SK-N-SH treated with all-trans-retinoic acid at 6 μM for 48 hours (cell line): Measurements from ENCODE around the gene SPATA33.
"Not testable (repeated sequence)": the region's sequence is repeated elsewhere in the genome, so short reads cannot be mapped to it uniquely, and the experiment has no call there.

Experiments used
- ATAC-seq: fragments of 200-7000 bp; cut with Tn5 transposase; 3 replicates; pipeline ENCODE4 v1.9.1; 2020; ENCODE audit warnings: mild to moderate bottlenecking, moderate library complexity
- ARNTL ChIP-seq: fragments of 450-650 bp; formaldehyde crosslinking; IDR thresholded peaks from 2 replicates; pipeline ENCODE4 v1.5.0; 2020; ENCODE audit warnings: low read depth, mild to moderate bottlenecking, moderate library complexity, borderline replicate concordance
- BACH2 ChIP-seq: fragments of 250-450 bp; sonication (Bioruptor Pico); IDR thresholded peaks from 2 replicates; pipeline ENCODE4 v1.9.0; 2021; ENCODE audit warnings: mild to moderate bottlenecking, borderline replicate concordance
- CSDC2 ChIP-seq: fragments of 250-450 bp; sonication (Bioruptor Pico); IDR thresholded peaks from 2 replicates; pipeline ENCODE4 v1.5.0; 2020; ENCODE audit warnings: mild to moderate bottlenecking, moderate library complexity
- ESRRG ChIP-seq: fragments of 250-450 bp; sonication (Bioruptor Pico); IDR thresholded peaks from 2 replicates; pipeline ENCODE4 v1.6.1; 2021; ENCODE audit warnings: mild to moderate bottlenecking
- GLIS3 ChIP-seq: fragments of 250-450 bp; sonication (Bioruptor Pico); IDR thresholded peaks from 2 replicates; pipeline ENCODE4 v1.5.0; 2020; ENCODE audit warnings: mild to moderate bottlenecking, moderate library complexity
- OSR1 ChIP-seq: fragments of 250-450 bp; sonication (Bioruptor Pico); IDR thresholded peaks from 2 replicates; pipeline ENCODE4 v1.8.0; 2022; ENCODE audit warnings: moderate library complexity, mild to moderate bottlenecking, inconsistent platforms
- PPARA ChIP-seq: fragments of 250-450 bp; sonication (Bioruptor Pico); IDR thresholded peaks from 2 replicates; pipeline ENCODE4 v1.5.0; 2020; ENCODE audit warnings: mild to moderate bottlenecking, borderline replicate concordance
- RARB ChIP-seq: fragments of 250-450 bp; sonication (Bioruptor Pico); IDR thresholded peaks from 2 replicates; pipeline ENCODE4 v1.8.0; 2021; ENCODE audit warnings: mild to moderate bottlenecking, moderate library complexity
- SNAI2 ChIP-seq: fragments of 250-450 bp; sonication (Bioruptor Pico); IDR thresholded peaks from 2 replicates; pipeline ENCODE4 v1.5.0; 2020; ENCODE audit warnings: mild to moderate bottlenecking, moderate library complexity
- TCF4 ChIP-seq: fragments of 250-450 bp; sonication (Bioruptor Pico); IDR thresholded peaks from 2 replicates; pipeline ENCODE4 v1.8.0; 2021; ENCODE audit warnings: mild to moderate bottlenecking, moderate library complexity, borderline replicate concordance
- TOX ChIP-seq: fragments of 250-450 bp; sonication (Bioruptor Pico); IDR thresholded peaks from 2 replicates; pipeline ENCODE4 v1.8.0; 2021; ENCODE audit warnings: mild to moderate bottlenecking, moderate library complexity, borderline replicate concordance
- ZC3H10 ChIP-seq: fragments of 250-450 bp; sonication (Bioruptor Pico); IDR thresholded peaks from 2 replicates; pipeline ENCODE4 v1.5.1; 2021; ENCODE audit warnings: mild to moderate bottlenecking, moderate library complexity
- ZFP3 ChIP-seq: fragments of 250-450 bp; sonication (Bioruptor Pico); IDR thresholded peaks from 2 replicates; pipeline ENCODE4 v1.5.0; 2020; ENCODE audit warnings: mild to moderate bottlenecking, moderate library complexity
- ZFP30 ChIP-seq: fragments of 450-650 bp; formaldehyde crosslinking; IDR thresholded peaks from 2 replicates; pipeline ENCODE4 v1.5.0; 2022; ENCODE audit warnings: mild to moderate bottlenecking, moderate library complexity
- ZNF565 ChIP-seq: fragments of 450-650 bp; formaldehyde crosslinking; conservative IDR thresholded peaks from 2 replicates; pipeline ENCODE4 v1.5.0; 2020; ENCODE audit warnings: low read depth, mild to moderate bottlenecking, moderate library complexity
- ZNF70 ChIP-seq: fragments of 450-650 bp; formaldehyde crosslinking; IDR thresholded peaks from 2 replicates; pipeline ENCODE4 v1.5.0; 2020; ENCODE audit warnings: mild to moderate bottlenecking, moderate library complexity
- TF ChIP-seq, protein P1 (sequence below): fragments of 250-450 bp; sonication (Bioruptor Pico); IDR thresholded peaks from 2 replicates; pipeline ENCODE4 v1.5.1; 2020; ENCODE audit warnings: low read depth, mild to moderate bottlenecking, moderate library complexity
- TF ChIP-seq, protein P2 (sequence below): fragments of 250-450 bp; sonication (Bioruptor Pico); IDR thresholded peaks from 2 replicates; pipeline ENCODE4 v1.5.0; 2020; ENCODE audit warnings: mild to moderate bottlenecking, moderate library complexity
- TF ChIP-seq, protein P3 (sequence below): fragments of 250-450 bp; sonication (Bioruptor Pico); IDR thresholded peaks from 2 replicates; pipeline ENCODE4 v1.5.1; 2021; ENCODE audit warnings: mild to moderate bottlenecking, moderate library complexity
- TF ChIP-seq, protein P4 (sequence below): fragments of 250-450 bp; sonication (Bioruptor Pico); IDR thresholded peaks from 2 replicates; pipeline ENCODE4 v1.8.0; 2020; ENCODE audit warnings: mild to moderate bottlenecking, moderate library complexity, borderline replicate concordance

Gene SPATA33

DNA sequence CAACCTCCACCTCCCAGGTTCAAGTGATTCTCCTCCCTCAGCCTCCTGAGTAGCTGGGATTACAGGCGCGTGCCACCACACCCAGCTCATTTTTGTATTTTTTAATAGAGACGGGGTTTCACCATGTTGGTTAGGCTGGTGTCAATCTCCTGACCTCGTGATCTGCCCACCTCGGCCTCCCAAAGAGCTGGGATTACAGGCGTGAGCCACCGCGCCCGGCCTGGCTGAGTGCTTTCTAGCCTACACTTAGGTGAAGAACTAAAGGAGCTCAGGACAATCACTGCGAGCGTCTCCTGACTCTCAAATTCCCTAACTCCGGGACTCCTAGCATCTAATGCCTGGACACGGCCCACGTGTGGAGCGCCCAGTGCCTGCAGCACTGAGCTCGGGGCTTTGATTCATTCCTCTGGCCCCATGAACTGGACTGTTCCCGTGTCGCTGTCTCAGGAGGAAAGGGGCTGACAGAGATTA lies 42.0 kb downstream of the SPATA33 start:
- ATAC-seq = not testable (repeated sequence)

DNA sequence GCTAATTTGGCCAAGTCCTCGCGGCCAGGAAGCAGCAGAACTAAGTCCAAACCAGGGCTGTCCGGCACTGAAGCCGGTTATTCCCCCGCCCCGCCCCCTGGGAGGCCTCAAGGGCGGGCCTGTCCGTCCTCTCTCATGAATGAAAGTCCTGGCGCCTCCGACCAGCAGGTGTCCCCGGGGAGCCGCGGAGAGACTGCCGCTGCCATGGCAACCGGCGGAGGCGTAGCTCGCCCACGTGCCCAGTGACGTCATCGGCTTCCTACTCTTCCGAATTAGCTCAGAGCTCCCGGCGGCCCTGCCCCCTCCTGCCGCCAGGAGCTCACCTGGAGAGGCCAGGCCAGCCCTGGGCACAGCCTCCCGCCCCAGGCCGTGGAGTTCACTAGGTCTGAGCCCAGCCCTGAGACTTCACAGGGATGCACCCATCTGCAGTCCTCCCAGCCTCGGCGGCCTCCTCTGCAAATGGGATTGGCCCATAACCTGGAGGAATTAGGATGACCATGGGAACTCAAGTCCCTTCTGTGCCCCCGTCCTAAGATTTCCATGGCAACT lies 42.5 kb downstream of the SPATA33 start:
- TF ChIP-seq PPARA (CRISPR knock-in tag) (peak; percentile 84; the same call in 1 of the 2 replicates), CSDC2 (CRISPR knock-in tag) (peak; percentile 70), ARNTL (CRISPR knock-in tag) (peak; percentile 63; the same call in 1 of the 2 replicates), BACH2 (peak; percentile 18; the same call in 1 of the 2 replicates), ZNF565 (CRISPR knock-in tag) (peak; percentile 92; the same call in 1 of the 2 replicates), SNAI2 (CRISPR knock-in tag) (peak; percentile 81), ZFP3 (CRISPR knock-in tag) (peak; percentile 68), ESRRG (no peak), OSR1 (no peak), ZFP30 (CRISPR knock-in tag) (peak; percentile 52; the same call in 1 of the 2 replicates), ZC3H10 (CRISPR knock-in tag) (0 out of 2 replicates have a peak, but pooled peaks have one; percentile 27), ZNF70 (CRISPR knock-in tag) (peak; percentile 45; the same call in 1 of the 2 replicates)
- TF ChIP-seq, protein P1, sequence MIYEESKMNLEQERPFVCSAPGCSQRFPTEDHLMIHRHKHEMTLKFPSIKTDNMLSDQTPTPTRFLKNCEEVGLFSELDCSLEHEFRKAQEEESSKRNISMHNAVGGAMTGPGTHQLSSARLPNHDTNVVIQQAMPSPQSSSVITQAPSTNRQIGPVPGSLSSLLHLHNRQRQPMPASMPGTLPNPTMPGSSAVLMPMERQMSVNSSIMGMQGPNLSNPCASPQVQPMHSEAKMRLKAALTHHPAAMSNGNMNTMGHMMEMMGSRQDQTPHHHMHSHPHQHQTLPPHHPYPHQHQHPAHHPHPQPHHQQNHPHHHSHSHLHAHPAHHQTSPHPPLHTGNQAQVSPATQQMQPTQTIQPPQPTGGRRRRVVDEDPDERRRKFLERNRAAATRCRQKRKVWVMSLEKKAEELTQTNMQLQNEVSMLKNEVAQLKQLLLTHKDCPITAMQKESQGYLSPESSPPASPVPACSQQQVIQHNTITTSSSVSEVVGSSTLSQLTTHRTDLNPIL (CRISPR knock-in tag) = peak; percentile 74; the same call in 1 of the 2 replicates
- TF ChIP-seq, protein P2, sequence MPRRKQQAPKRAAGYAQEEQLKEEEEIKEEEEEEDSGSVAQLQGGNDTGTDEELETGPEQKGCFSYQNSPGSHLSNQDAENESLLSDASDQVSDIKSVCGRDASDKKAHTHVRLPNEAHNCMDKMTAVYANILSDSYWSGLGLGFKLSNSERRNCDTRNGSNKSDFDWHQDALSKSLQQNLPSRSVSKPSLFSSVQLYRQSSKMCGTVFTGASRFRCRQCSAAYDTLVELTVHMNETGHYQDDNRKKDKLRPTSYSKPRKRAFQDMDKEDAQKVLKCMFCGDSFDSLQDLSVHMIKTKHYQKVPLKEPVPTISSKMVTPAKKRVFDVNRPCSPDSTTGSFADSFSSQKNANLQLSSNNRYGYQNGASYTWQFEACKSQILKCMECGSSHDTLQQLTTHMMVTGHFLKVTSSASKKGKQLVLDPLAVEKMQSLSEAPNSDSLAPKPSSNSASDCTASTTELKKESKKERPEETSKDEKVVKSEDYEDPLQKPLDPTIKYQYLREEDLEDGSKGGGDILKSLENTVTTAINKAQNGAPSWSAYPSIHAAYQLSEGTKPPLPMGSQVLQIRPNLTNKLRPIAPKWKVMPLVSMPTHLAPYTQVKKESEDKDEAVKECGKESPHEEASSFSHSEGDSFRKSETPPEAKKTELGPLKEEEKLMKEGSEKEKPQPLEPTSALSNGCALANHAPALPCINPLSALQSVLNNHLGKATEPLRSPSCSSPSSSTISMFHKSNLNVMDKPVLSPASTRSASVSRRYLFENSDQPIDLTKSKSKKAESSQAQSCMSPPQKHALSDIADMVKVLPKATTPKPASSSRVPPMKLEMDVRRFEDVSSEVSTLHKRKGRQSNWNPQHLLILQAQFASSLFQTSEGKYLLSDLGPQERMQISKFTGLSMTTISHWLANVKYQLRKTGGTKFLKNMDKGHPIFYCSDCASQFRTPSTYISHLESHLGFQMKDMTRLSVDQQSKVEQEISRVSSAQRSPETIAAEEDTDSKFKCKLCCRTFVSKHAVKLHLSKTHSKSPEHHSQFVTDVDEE (CRISPR knock-in tag) = 0 out of 2 replicates have a peak, but pooled peaks have one; percentile 47
- TF ChIP-seq, protein P3, sequence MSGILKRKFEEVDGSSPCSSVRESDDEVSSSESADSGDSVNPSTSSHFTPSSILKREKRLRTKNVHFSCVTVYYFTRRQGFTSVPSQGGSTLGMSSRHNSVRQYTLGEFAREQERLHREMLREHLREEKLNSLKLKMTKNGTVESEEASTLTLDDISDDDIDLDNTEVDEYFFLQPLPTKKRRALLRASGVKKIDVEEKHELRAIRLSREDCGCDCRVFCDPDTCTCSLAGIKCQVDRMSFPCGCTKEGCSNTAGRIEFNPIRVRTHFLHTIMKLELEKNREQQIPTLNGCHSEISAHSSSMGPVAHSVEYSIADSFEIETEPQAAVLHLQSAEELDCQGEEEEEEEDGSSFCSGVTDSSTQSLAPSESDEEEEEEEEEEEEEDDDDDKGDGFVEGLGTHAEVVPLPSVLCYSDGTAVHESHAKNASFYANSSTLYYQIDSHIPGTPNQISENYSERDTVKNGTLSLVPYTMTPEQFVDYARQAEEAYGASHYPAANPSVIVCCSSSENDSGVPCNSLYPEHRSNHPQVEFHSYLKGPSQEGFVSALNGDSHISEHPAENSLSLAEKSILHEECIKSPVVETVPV (CRISPR knock-in tag) = no peak
- peak; percentile 73 for ATAC-seq

DNA sequence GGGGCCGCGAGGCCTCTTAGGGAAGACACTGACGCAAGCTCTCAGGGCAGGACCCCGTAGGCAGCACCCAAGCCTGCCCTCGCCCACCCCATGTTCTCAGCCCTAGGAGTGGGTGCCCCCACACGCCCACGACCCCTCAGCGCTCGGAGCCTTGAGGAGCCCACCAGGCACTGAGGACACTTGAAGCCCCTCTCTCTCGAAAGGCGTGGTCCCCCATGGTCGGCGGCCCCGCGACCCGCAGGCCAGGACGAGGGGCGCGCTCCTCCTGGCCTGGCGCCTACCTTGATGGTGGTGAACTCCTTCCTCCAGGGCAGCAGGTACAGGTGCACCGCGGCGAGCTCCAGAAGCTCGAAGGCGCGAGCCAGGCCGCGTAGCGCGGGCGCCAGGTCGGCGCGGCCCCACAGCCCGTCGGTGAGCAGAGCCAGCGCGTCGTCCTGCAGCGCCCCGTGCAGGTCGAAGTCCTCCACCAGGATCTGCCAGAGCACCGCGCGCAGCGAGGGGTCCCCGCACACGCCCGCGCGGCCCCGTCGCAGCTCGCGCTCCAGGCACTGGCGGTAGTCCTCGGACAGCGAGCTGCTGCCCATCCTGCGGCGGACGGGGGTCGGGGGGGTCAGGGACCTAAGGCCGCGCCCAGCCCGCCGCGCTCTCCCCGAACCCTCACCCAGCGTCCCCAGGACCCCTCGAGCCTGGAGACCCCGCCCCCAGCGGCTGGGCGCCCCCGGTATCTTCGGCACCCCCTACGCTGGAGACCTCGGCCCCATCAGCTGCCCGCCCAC lies 43.2 kb downstream of the SPATA33 start:
- TF ChIP-seq ZNF70 (CRISPR knock-in tag) (no peak), PPARA (CRISPR knock-in tag) (no peak), TOX (CRISPR knock-in tag) (no peak), CSDC2 (CRISPR knock-in tag) (no peak), TCF4 (no peak), GLIS3 (no peak), RARB (no peak), BACH2 (no peak), SNAI2 (CRISPR knock-in tag) (no peak), ZC3H10 (CRISPR knock-in tag) (no peak)
- TF ChIP-seq, protein P3 (CRISPR knock-in tag) = no peak
- TF ChIP-seq, protein P1 (CRISPR knock-in tag) = no peak
- TF ChIP-seq, protein P4, sequence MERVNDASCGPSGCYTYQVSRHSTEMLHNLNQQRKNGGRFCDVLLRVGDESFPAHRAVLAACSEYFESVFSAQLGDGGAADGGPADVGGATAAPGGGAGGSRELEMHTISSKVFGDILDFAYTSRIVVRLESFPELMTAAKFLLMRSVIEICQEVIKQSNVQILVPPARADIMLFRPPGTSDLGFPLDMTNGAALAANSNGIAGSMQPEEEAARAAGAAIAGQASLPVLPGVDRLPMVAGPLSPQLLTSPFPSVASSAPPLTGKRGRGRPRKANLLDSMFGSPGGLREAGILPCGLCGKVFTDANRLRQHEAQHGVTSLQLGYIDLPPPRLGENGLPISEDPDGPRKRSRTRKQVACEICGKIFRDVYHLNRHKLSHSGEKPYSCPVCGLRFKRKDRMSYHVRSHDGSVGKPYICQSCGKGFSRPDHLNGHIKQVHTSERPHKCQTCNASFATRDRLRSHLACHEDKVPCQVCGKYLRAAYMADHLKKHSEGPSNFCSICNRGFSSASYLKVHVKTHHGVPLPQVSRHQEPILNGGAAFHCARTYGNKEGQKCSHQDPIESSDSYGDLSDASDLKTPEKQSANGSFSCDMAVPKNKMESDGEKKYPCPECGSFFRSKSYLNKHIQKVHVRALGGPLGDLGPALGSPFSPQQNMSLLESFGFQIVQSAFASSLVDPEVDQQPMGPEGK = no peak
- TF ChIP-seq, protein P2 (CRISPR knock-in tag) = no peak
- peak; percentile 54 for ATAC-seq
